NCI-H2081 (cell line): Measurements from ENCODE around the gene TRIM54.

Source experiments
- DNase-seq, 2 experiments: peaks; one replicate each; lab custom pipeline; 2025; lab: John Stamatoyannopoulos, UW

Gene TRIM54

DNA sequence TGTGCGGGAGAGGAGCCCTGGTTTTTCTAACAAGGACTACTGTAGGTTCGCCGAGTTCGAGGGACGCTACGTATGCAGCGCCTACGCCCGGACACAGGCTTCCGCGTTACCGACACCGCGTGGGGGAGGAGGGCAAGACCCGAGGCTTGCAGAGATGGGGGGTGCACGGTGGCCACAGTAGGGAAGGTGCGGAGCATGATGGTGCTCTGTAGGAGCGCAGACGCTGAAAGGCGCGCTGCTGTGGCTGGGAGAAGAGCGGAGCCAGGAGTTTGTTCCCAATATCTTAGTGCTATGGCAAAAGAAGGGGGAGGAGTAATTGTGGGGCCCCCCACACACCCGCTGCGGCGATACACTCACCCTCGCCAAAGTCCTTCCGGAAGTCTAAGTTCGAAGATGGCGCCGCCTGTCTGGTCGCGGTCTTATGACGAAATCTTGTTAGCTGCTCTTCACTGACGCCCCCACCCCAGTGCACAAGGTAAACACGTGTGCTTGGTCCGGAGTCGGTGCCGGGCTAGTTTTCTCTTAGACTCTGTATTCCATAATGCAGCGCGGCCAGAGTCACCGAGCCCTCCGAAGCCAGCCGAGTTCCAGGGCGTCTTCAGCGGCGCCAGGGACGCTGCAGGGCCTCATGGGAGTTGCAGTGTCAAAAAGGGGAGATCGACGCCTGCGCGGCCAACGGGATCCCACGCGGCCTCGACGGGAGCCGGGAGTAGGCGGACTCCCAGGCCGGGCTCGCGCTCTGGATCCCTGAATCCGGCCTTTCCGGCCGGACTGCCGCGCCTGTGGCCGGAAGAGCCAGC, 74.4 kb downstream of the TRIM54 start, which contains the start of gene GTF3C2:
Gene GTF3C2, minus strand, starts transcription at position 383 of the 800 bp plus-strand sequence. CDS start 13,210 bp downstream, outside the sequence.
- peak; percentile 97 to 98 for DNase-seq
